Right atrium auricular region (tissue), 2 donors: ENCODE measurements around the gene TMEM208. TPM values are rescaled to one million over a fixed set of nuclear protein-coding genes. Genes with fewer than 3 reads are reported as not detected.

ENCODE experiments used
- DNase-seq: peaks from one replicate; pipeline ENCODE4 v3.0.0-alpha.2; 2019; ENCODE audit warnings: low spot score
- H3K27ac ChIP-seq, 2 donors: fragments of 200-600 bp; sonication (generic); 1 replicate in 1 of 2; 2 replicates in 1 of 2; pipeline ENCODE4 v1.5.1; 2016 to 2019
- H3K27me3 ChIP-seq, 2 donors: fragments of 200-600 bp; sonication (generic); one replicate each; pipeline versions ENCODE4 v1.5.1 to v1.6.0; 2017 to 2019
- H3K36me3 ChIP-seq: fragments of 200-600 bp; sonication (generic); one replicate; pipeline ENCODE4 v1.5.1; 2016
- H3K4me1 ChIP-seq, 2 donors: fragments of 200-600 bp; sonication (generic); one replicate each; pipeline versions ENCODE4 v1.5.1 to v1.6.0; 2017 to 2019
- H3K4me3 ChIP-seq, 2 donors: fragments of 200-600 bp; sonication (generic); 1 replicate in 1 of 2; 2 replicates in 1 of 2; pipeline ENCODE4 v1.5.1; 2017 to 2019; ENCODE audit warnings: mild to moderate bottlenecking in 1 of 2, moderate library complexity in 1 of 2
- H3K9me3 ChIP-seq, 2 donors: fragments of 200-600 bp; sonication (generic); one replicate each; pipeline ENCODE4 v1.5.1; 2019
- CTCF ChIP-seq, 2 donors: fragments of 200-600 bp; sonication (generic); IDR thresholded peaks; one replicate each; pipeline ENCODE4 v1.5.1; 2019; ENCODE audit warnings: antibody characterized with exemption in 2 of 2
- total RNA-seq, 2 donors: library from RNA; depleted of rRNA; stranded (reverse); fragments of >200 nt; gene quantifications; one replicate each; pipeline ENCODE4 v1.1.0, GENCODE V29; 2016

Gene TMEM208
- total RNA-seq: 10 to 100 TPM; 16.9 to 27.8 TPM

GRCh38 chr16:67226804-67227566 is at the start of gene TMEM208:
Gene TMEM208, plus strand, starts transcription at chr16:67227130. Its CDS starts 89 bp downstream, at chr16:67227219.
- H3K36me3 ChIP-seq: peaks cover 40% of the 10 kb centered on the region
- TF ChIP-seq CTCF (IDR thresholded peaks at IDR 0.05): peak in 1 of 2 donors; percentile 22
- no peaks in the 10 kb centered on the region for H3K27me3 ChIP-seq

GRCh38 chr16:67177743-67178699 is 48.9 kb upstream of the TMEM208 start:
- peak overlapping the region; percentile 66 to 82 for H3K27ac ChIP-seq

More at GRCh38 chr16:67226804-67227566, at the start of gene TMEM208:
- Histone ChIP-seq H3K27ac (peak within 1 kb of the TSS; percentile 81 to 86), H3K4me3 (peak within 1 kb of the TSS; percentile 78 to 93), H3K4me1 (peaks cover 0 to 19% of the 10 kb centered on the region in 2 donors), H3K9me3 (no peaks in the 10 kb centered on the region)
- DNase-seq: peak; percentile 98

DNA sequence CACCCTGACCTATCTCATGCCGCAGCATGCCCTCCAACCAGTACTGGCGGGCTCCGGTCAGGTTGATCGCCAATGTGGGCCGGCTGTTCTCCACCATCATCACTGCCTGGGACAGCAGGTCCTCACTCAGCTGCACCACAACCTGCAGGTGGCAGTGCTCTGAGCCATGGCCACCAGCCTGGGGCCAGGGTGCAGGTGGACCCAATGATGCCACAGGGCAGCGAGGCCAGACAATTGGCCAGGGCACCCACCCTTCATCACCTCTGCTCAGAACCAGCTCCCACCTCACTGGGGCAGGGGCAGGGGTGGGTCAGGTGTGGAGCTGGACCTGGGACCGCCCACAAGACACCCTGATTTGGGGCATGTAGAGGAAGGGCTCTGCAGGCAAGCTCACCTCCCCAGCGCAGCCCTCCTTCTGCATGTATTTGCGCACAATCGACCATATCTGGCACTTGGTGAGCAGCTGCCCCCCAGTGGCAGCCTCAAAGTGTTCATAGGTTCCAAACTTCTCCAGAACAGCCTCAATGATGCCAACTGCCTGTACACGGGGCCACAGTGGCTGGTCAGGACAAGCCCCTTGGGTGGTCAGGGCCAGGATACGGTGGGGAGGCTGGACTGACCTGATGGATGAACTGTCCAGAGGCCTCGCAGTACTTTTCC is 47.4 kb upstream of the TMEM208 start:
- H3K27ac ChIP-seq: no peak overlapping the region
- DNase-seq: no peak
- H3K9me3 ChIP-seq: no peaks in the 10 kb centered on the region
- peaks cover 0 to 42% of the 10 kb centered on the region in 2 donors for H3K4me1 ChIP-seq
- no peak for TF ChIP-seq CTCF (IDR thresholded peaks at IDR 0.05)
- H3K4me3 ChIP-seq: no peak overlapping the region
- no peaks in the 10 kb centered on the region for H3K27me3 ChIP-seq
- no peaks in the 10 kb centered on the region for H3K36me3 ChIP-seq

More at GRCh38 chr16:67177743-67178699, 48.9 kb upstream of the TMEM208 start:
- peak overlapping the region; percentile 19 to 54 for H3K4me3 ChIP-seq
- no peaks in the 10 kb centered on the region for H3K9me3 ChIP-seq
- no peaks in the 10 kb centered on the region for H3K27me3 ChIP-seq
- no peaks in the 10 kb centered on the region for H3K36me3 ChIP-seq
- no peak for DNase-seq
- peak in 1 of 2 donors; percentile 35 for TF ChIP-seq CTCF (IDR thresholded peaks at IDR 0.05)
- peaks cover 0 to 47% of the 10 kb centered on the region in 2 donors for H3K4me1 ChIP-seq

DNA sequence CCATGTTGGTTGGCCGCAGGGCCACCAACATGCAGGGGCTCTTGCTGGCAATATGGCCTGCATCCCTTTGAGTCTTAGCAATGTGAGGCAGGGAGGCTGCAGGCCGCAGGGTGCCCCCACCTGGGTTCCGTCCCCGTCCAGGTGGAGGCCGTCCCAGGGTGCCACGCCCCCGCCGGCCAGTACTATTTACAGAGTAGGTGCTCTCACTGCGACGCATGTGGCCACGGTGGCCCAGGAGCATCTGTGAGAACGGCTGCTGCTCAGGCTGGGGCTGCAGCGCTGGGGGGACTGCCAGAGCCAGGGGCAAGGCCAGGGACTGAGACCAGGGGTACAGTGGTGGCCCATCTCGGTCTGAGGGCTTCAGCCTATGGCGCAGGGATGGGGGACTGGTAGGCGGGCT is 46.8 kb upstream of the TMEM208 start:
- no peak for DNase-seq
- Histone ChIP-seq H3K4me3 (no peak overlapping the region), H3K36me3 (no peaks in the 10 kb centered on the region), H3K9me3 (no peaks in the 10 kb centered on the region), H3K27ac (no peak overlapping the region), H3K27me3 (no peaks in the 10 kb centered on the region), H3K4me1 (peaks cover 0 to 42% of the 10 kb centered on the region in 2 donors)
- no peak for TF ChIP-seq CTCF (IDR thresholded peaks at IDR 0.05)

GRCh38 chr16:67181346-67181745 is 45.6 kb upstream of the TMEM208 start:
- no peaks in the 10 kb centered on the region for H3K9me3 ChIP-seq
- TF ChIP-seq CTCF (IDR thresholded peaks at IDR 0.05): no peak
- no peak overlapping the region for H3K4me3 ChIP-seq
- H3K4me1 ChIP-seq: peaks cover 0 to 46% of the 10 kb centered on the region in 2 donors
- no peaks in the 10 kb centered on the region for H3K27me3 ChIP-seq
- H3K27ac ChIP-seq: peak overlapping the region; percentile 22 to 41
- H3K36me3 ChIP-seq: no peaks in the 10 kb centered on the region
- no peak for DNase-seq
